Suprapubic skin (tissue), 4 donors: ENCODE data around the gene SLC39A5. TPM values are rescaled to one million over a fixed set of nuclear protein-coding genes. Genes with fewer than 3 reads are reported as not detected.

Source experiments
- DNase-seq, 2 donors: peaks; one replicate each; pipeline ENCODE4 v3.0.0-alpha.2; 2019; ENCODE audit warnings: low spot score in 2 of 2
- H3K27ac ChIP-seq: fragments of 200-600 bp; sonication (generic); one replicate; pipeline ENCODE4 v1.5.1; 2019
- H3K27me3 ChIP-seq: fragments of 200-600 bp; sonication (generic); one replicate; pipeline ENCODE4 v1.5.1; 2019
- H3K36me3 ChIP-seq: fragments of 200-600 bp; sonication (generic); one replicate; pipeline ENCODE4 v1.5.1; 2019
- H3K4me1 ChIP-seq: fragments of 200-600 bp; sonication (generic); one replicate; pipeline ENCODE4 v1.5.1; 2019
- H3K4me3 ChIP-seq: fragments of 200-600 bp; sonication (generic); one replicate; pipeline ENCODE4 v1.5.1; 2019; ENCODE audit warnings: mild to moderate bottlenecking
- H3K9me3 ChIP-seq: fragments of 200-600 bp; sonication (generic); one replicate; pipeline ENCODE4 v1.5.1; 2019
- EP300 ChIP-seq: sonication (generic); formaldehyde crosslinking; IDR thresholded peaks from one replicate; pipeline ENCODE4 v1.6.1; 2017; ENCODE audit warnings: antibody characterized with exemption
- POLR2A ChIP-seq, 2 donors: fragments of 450-650 bp; IDR thresholded peaks; one replicate each; pipeline ENCODE4 v1.6.1; 2017; ENCODE audit warnings: antibody characterized with exemption in 2 of 2, mild to moderate bottlenecking in 2 of 2, moderate library complexity in 2 of 2
- POLR2AphosphoS5 ChIP-seq, 3 donors: sonication (generic); formaldehyde crosslinking; IDR thresholded peaks; one replicate each; pipeline ENCODE4 v1.6.1; 2017; ENCODE audit warnings: antibody characterized with exemption in 3 of 3
- WGBS: methylation state at CpG from one replicate; pipeline ENCODE4 v1.1.5; 2018; 5-methylcytosine and 5-hydroxymethylcytosine counted together
- total RNA-seq, 4 donors: library from RNA; depleted of rRNA; stranded (reverse); fragments of >200 nt; gene quantifications; one replicate each; pipeline ENCODE4 v1.1.0, GENCODE V29; 2016
- TF ChIP-seq, protein P1 (sequence below), 2 donors: fragments of 200-600 bp in 1 of 2; fragments of 450-650 bp in 1 of 2; sonication (generic) in 1 of 2; IDR thresholded peaks; one replicate each; pipeline ENCODE4 v1.5.1; 2016 to 2019; ENCODE audit warnings: antibody characterized with exemption in 2 of 2, mild to moderate bottlenecking in 1 of 2, moderate library complexity in 1 of 2

The SLC39A5 gene
- total RNA-seq, 4 donors from 2014 or later: 1.3 to 2.4 TPM; not detected in 2

DNA sequence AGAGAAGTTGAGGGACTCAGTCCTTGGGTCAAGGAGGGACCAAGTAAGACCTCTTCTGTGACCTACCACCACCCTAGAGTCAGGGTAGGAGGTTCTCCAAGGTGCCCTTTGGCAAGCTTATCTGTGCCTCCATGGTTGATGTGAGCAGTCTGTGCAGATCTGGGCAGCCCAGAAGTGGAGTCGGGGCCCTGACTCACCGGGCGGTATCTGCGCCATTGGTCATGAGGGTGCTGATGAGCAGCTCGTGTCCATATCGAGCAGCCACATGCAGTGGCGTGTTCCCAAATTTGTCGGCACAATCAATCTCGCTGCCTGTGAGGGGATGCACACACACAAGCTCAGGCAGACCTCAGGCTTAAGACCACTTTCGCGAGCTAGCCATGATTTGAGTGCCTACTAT lies 23.2 kb downstream of the SLC39A5 start:
- Histone ChIP-seq H3K4me3 (no peak overlapping the region), H3K36me3 (peaks cover 80% of the 10 kb centered on the region), H3K27ac (no peak overlapping the region), H3K27me3 (no peaks in the 10 kb centered on the region), H3K9me3 (no peaks in the 10 kb centered on the region), H3K4me1 (peaks cover 18% of the 10 kb centered on the region)
- no peak for DNase-seq
- TF ChIP-seq POLR2AphosphoS5 (IDR thresholded peaks at IDR 0.05) (no peak), POLR2A (IDR thresholded peaks at IDR 0.05) (no peak), EP300 (no peak)
- TF ChIP-seq, protein P1, sequence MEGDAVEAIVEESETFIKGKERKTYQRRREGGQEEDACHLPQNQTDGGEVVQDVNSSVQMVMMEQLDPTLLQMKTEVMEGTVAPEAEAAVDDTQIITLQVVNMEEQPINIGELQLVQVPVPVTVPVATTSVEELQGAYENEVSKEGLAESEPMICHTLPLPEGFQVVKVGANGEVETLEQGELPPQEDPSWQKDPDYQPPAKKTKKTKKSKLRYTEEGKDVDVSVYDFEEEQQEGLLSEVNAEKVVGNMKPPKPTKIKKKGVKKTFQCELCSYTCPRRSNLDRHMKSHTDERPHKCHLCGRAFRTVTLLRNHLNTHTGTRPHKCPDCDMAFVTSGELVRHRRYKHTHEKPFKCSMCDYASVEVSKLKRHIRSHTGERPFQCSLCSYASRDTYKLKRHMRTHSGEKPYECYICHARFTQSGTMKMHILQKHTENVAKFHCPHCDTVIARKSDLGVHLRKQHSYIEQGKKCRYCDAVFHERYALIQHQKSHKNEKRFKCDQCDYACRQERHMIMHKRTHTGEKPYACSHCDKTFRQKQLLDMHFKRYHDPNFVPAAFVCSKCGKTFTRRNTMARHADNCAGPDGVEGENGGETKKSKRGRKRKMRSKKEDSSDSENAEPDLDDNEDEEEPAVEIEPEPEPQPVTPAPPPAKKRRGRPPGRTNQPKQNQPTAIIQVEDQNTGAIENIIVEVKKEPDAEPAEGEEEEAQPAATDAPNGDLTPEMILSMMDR (IDR thresholded peaks at IDR 0.05): no peak
- 93% methylated on average over 3 of the region's 11 CpGs for WGBS

DNA sequence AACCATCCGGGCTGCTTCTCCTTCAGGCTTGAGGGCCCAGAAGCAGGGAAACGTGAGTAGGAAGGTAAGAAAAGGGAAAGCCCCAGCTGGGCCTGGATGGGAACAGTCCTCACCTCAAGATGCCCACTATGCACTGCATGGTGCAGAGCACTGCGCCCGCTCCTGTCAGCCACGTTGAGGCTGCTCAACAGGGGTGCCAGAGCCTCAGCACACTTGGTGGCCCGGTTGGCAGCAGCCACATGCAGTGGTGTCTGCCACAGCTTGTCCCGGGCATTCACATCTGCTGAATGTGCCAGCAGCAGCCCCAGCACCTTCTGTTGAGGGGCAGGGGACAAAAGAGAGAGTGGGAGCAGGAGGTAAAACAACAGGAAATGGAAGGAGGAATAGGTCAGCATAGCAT lies 25.8 kb downstream of the SLC39A5 start:
- 74% methylated on average over 7 of the region's 7 CpGs for WGBS
- Histone ChIP-seq H3K4me1 (peaks cover 28% of the 10 kb centered on the region), H3K27ac (no peak overlapping the region), H3K36me3 (peaks cover 55% of the 10 kb centered on the region), H3K9me3 (no peaks in the 10 kb centered on the region), H3K4me3 (no peak overlapping the region), H3K27me3 (no peaks in the 10 kb centered on the region)
- no peak for DNase-seq
- TF ChIP-seq POLR2A (IDR thresholded peaks at IDR 0.05) (no peak), EP300 (no peak), POLR2AphosphoS5 (IDR thresholded peaks at IDR 0.05) (no peak)
- TF ChIP-seq, protein P1 (IDR thresholded peaks at IDR 0.05): no peak

DNA sequence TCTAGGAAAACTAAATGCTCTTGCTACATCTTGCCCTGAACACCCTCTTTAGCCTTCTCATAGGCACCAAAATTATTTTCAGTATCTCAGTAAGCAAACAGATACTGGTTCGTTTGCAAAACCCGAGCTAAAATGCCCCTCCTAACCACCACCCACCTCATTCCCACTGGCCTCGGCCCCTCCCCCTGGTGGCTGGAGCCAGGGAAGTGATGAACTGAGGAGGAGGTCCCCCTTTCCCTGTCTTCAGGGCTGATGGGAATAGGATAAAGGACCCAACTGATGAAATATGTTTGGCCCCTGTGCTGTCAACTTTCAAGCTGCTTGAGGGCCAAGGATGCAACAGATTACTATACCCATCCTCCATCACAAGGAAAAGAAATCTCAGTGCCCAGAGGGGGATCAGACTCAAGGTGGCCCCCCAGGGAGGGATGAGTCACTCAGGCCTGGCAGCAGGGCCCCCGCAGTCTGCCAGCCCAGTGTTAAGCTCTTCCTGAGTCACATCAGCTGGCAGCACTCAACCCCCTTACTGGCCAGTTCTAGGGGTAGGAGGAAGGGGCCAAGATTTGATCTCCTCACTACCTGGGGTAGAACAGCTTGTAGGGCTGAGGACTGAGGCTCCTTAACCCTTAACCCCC lies 26.6 kb downstream of the SLC39A5 start:
- H3K4me3 ChIP-seq: peak overlapping the region; percentile 79
- peaks cover 47% of the 10 kb centered on the region for H3K36me3 ChIP-seq
- DNase-seq: no peak
- no peaks in the 10 kb centered on the region for H3K27me3 ChIP-seq
- WGBS: 47% methylated on average over 3 of the region's 4 CpGs
- no peak for TF ChIP-seq POLR2AphosphoS5 (IDR thresholded peaks at IDR 0.05)
- TF ChIP-seq, protein P1 (IDR thresholded peaks at IDR 0.05): no peak
- no peak overlapping the region for H3K27ac ChIP-seq
- H3K4me1 ChIP-seq: peaks cover 29% of the 10 kb centered on the region
- no peaks in the 10 kb centered on the region for H3K9me3 ChIP-seq

DNA sequence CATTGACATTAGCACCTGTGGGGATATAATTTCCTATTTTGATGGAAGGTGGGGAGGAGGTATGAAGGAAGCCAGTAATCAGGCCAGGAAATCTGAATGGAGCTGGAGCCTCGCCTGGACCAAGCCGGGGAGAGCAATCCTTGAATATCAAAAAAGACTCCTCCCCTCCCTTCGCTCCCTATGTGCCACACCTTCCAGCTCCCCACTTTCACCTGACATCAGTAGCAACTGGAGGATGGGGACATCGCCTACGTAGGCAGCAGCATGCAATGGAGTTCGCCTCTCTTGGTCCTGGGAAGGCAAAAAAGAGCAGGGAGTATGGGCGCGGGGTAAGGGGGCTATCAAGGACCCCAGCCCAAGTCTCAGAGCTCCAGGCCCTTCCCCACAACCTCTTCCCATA lies 27.2 kb downstream of the SLC39A5 start:
- no peaks in the 10 kb centered on the region for H3K27me3 ChIP-seq
- TF ChIP-seq, protein P1 (IDR thresholded peaks at IDR 0.05): no peak
- TF ChIP-seq EP300: no peak
- no peak for TF ChIP-seq POLR2A (IDR thresholded peaks at IDR 0.05)
- TF ChIP-seq POLR2AphosphoS5 (IDR thresholded peaks at IDR 0.05): no peak
- WGBS: 38% methylated on average over 8 of the region's 8 CpGs
- DNase-seq: no peak
- peaks cover 41% of the 10 kb centered on the region for H3K36me3 ChIP-seq
- peak overlapping the region; percentile 79 for H3K4me3 ChIP-seq
- H3K27ac ChIP-seq: no peak overlapping the region
- peaks cover 31% of the 10 kb centered on the region for H3K4me1 ChIP-seq
- no peaks in the 10 kb centered on the region for H3K9me3 ChIP-seq

DNA sequence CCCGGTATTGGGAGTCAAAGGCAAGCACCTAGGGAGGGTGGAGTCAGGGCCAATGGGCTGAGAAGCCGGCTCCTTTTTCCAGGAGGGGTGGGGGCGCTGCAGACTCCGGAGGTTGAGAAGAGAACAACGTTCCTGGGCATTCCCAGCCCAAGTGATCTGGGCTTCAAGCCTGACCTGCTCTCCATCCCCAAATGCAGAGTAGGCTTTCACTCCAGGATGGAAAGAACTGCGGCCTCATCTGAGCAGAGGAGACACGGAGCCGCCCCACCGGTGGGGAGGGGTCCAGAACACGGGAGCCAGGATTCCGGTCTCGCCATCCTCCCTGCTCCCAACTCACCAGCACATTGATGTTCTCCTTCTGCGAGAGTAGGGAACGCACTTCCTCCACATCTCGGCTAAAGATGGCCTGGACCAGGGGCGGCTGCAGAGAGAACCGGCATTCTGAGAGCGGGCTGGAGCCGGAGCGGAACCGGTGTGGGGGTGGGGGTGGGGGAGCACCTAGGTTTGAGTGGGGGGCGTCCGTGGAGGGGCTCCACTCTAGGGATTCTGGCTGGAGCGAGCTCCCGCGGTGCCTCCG lies 27.7 kb downstream of the SLC39A5 start:
- Histone ChIP-seq H3K9me3 (no peaks in the 10 kb centered on the region), H3K27me3 (no peaks in the 10 kb centered on the region), H3K36me3 (peaks cover 36% of the 10 kb centered on the region), H3K4me3 (peak overlapping the region; percentile 79), H3K27ac (peak overlapping the region; percentile 83), H3K4me1 (peaks cover 31% of the 10 kb centered on the region)
- no peak for DNase-seq
- TF ChIP-seq EP300 (no peak), POLR2A (IDR thresholded peaks at IDR 0.05) (no peak), POLR2AphosphoS5 (IDR thresholded peaks at IDR 0.05) (no peak)
- TF ChIP-seq, protein P1 (IDR thresholded peaks at IDR 0.05): no peak
- 5% methylated on average over 4 of the region's 27 CpGs for WGBS
